ENCODE data around the gene CLEC17A.

CLEC17A gene

GRCh38 chr19:14659874-14660489, 77.1 kb downstream of the CLEC17A start:
- Histone ChIP-seq H3K9me3 (ENCODE audit: control insufficient read depth, low read length) (peaks cover 22% of the 10 kb centered on the region), H3K36me3 (ENCODE audit: control insufficient read depth, insufficient read depth, low read length) (no peaks in the 10 kb centered on the region), H3K27ac (ENCODE audit: low read depth, low read length, severe bottlenecking) (no peak overlapping the region), H3K4me3 (ENCODE audit: extremely low read depth, insufficient read depth, low read length, poor library complexity, severe bottlenecking) (no peak overlapping the region), H3K4me1 (ENCODE audit: control insufficient read depth, insufficient read depth, low read length, poor library complexity, severe bottlenecking) (no peaks in the 10 kb centered on the region)
- 57 to 94% methylated on average over 2 to 5 of the region's 6 CpGs for WGBS, 2 experiments (ENCODE audit: insufficient coverage in 2 of 2)

GRCh38 chr19:14661372-14661924, 78.6 kb downstream of the CLEC17A start:
- no peak overlapping the region for H3K4me3 ChIP-seq (ENCODE audit: extremely low read depth, insufficient read depth, low read length, poor library complexity, severe bottlenecking)
- no peak overlapping the region for H3K27ac ChIP-seq (ENCODE audit: low read depth, low read length, severe bottlenecking)
- H3K36me3 ChIP-seq (ENCODE audit: control insufficient read depth, insufficient read depth, low read length) = no peaks in the 10 kb centered on the region
- 78% methylated on average over 10 of the region's 12 CpGs for WGBS, 2 experiments (ENCODE audit: insufficient coverage in 2 of 2)
- H3K9me3 ChIP-seq (ENCODE audit: control insufficient read depth, low read length) = peaks cover 13% of the 10 kb centered on the region
- no peaks in the 10 kb centered on the region for H3K4me1 ChIP-seq (ENCODE audit: control insufficient read depth, insufficient read depth, low read length, poor library complexity, severe bottlenecking)

Measured in mesodermal cell (in vitro differentiated cells).